Left ventricle myocardium inferior (tissue), 1 donor: Measurements from ENCODE around the gene CPEB2. TPM values are rescaled to one million over a fixed set of nuclear protein-coding genes. Genes with fewer than 3 reads are reported as not detected.

ENCODE experiments used
- DNase-seq: peaks from one replicate; pipeline ENCODE4 v3.0.0-alpha.2; 2020
- H3K27ac ChIP-seq: fragments of 200-600 bp; replicated peaks from 2 replicates; pipeline ENCODE4 v1.8.0; 2021
- H3K27me3 ChIP-seq: fragments of 200-600 bp; 2 replicates; pipeline ENCODE4 v1.8.0; 2021; ENCODE audit warnings: low read depth
- H3K36me3 ChIP-seq: fragments of 200-600 bp; 2 replicates; pipeline ENCODE4 v1.8.0; 2021
- H3K4me1 ChIP-seq: fragments of 200-600 bp; 2 replicates; pipeline ENCODE4 v1.8.0; 2021
- H3K4me3 ChIP-seq: fragments of 200-600 bp; 2 replicates; pipeline ENCODE4 v1.8.0; 2021; ENCODE audit warnings: mild to moderate bottlenecking, moderate library complexity
- H3K9me3 ChIP-seq: fragments of 200-600 bp; replicated peaks from 2 replicates; pipeline ENCODE4 v1.8.0; 2021
- CTCF ChIP-seq: fragments of 200-600 bp; IDR thresholded peaks from 2 replicates; pipeline ENCODE4 v1.8.0; 2021; ENCODE audit warnings: antibody characterized with exemption, mild to moderate bottlenecking, borderline replicate concordance
- intact Hi-C: fragments of 100-400 bp; cut with micrococcal nuclease; formaldehyde crosslinking; loops from one replicate; pipeline ENCODE4 v1.11.0; 2022
- total RNA-seq: library from RNA; stranded (reverse); fragmentation: NEBNext Ultra II Directional; extraction: Animal tissue kit (Norgen Biotek cat#: 25700); gene quantifications from one replicate; pipeline ENCODE4 v1.2.1, GENCODE V29; 2021
- donor health status: DM: no; HTN: yes; CAD: no; lungs with severe emphysema.

CPEB2 gene
- total RNA-seq, 1 donor from 2014 or later, result 23.3 TPM

GRCh38 chr4:15020502-15021286 is 18.4 kb downstream of the CPEB2 start:
- TF ChIP-seq CTCF, result no peak
- Histone ChIP-seq H3K4me3 (no peak overlapping the region), H3K4me1 (peaks cover 63% of the 10 kb centered on the region)

GRCh38 chr4:15021311-15021710 is 19.0 kb downstream of the CPEB2 start:
- DNase-seq, result no peak
- Histone ChIP-seq H3K27me3 (no peaks in the 10 kb centered on the region), H3K27ac (peak overlapping the region; percentile 5), H3K4me1 (peaks cover 61% of the 10 kb centered on the region), H3K36me3 (peaks cover 38% of the 10 kb centered on the region), H3K9me3 (no peaks in the 10 kb centered on the region), H3K4me3 (no peak overlapping the region)
- intact Hi-C loops, result no loop called here
- TF ChIP-seq CTCF, result no peak

More at GRCh38 chr4:15020502-15021286, 18.4 kb downstream of the CPEB2 start:
- peaks cover 43% of the 10 kb centered on the region for H3K36me3 ChIP-seq
- H3K27ac ChIP-seq, result peak overlapping the region; percentile 5
- intact Hi-C loops, result no loop called here
- DNase-seq, result no peak
- no peaks in the 10 kb centered on the region for H3K9me3 ChIP-seq
- no peaks in the 10 kb centered on the region for H3K27me3 ChIP-seq

- Histone ChIP-seq H3K36me3 (peaks cover 34% of the 10 kb centered on the region), H3K4me1 (peaks cover 61% of the 10 kb centered on the region), H3K4me3 (no peak overlapping the region), H3K27me3 (no peaks in the 10 kb centered on the region), H3K9me3 (no peaks in the 10 kb centered on the region), H3K27ac (no peak overlapping the region)
- DNase-seq, result no peak
- TF ChIP-seq CTCF, result no peak
- intact Hi-C loops, result no loop called here
Observed at GRCh38 chr4:15021946-15022345, 19.7 kb downstream of the CPEB2 start.

- intact Hi-C loops, result no loop called here
Observed at GRCh38 chr4:15024386-15024785, 22.1 kb downstream of the CPEB2 start.

GRCh38 chr4:15025693-15026092 is 23.4 kb downstream of the CPEB2 start:
- Histone ChIP-seq H3K4me1 (peaks cover 44% of the 10 kb centered on the region), H3K9me3 (no peaks in the 10 kb centered on the region), H3K4me3 (no peak overlapping the region), H3K36me3 (peaks cover 17% of the 10 kb centered on the region), H3K27ac (no peak overlapping the region), H3K27me3 (no peaks in the 10 kb centered on the region)
- DNase-seq, result no peak
- intact Hi-C loops, result no loop called here
- TF ChIP-seq CTCF, result no peak

More at GRCh38 chr4:15024386-15024785, 22.1 kb downstream of the CPEB2 start:
- Histone ChIP-seq H3K27me3 (no peaks in the 10 kb centered on the region), H3K36me3 (peaks cover 25% of the 10 kb centered on the region), H3K4me1 (peaks cover 51% of the 10 kb centered on the region), H3K9me3 (no peaks in the 10 kb centered on the region), H3K27ac (no peak overlapping the region), H3K4me3 (no peak overlapping the region)
- no peak for TF ChIP-seq CTCF
- DNase-seq, result no peak
